Colonic mucosa (tissue), 4 donors: Measurements from ENCODE around the gene ANKRD37. TPM values are rescaled to one million over a fixed set of nuclear protein-coding genes. Genes with fewer than 3 reads are reported as not detected.

Experiments used
- DNase-seq: peaks from one replicate; pipeline ENCODE4 v3.0.0-alpha.2; 2020
- H3K27ac ChIP-seq: fragments of 200-600 bp; one replicate; pipeline ENCODE4 v1.8.0; 2021
- H3K27me3 ChIP-seq: fragments of 200-600 bp; one replicate; pipeline ENCODE4 v1.8.0; 2021
- H3K36me3 ChIP-seq: fragments of 200-600 bp; one replicate; pipeline ENCODE4 v1.8.0; 2021
- H3K4me1 ChIP-seq: fragments of 200-600 bp; one replicate; pipeline ENCODE4 v1.8.0; 2021; ENCODE audit warnings: mild to moderate bottlenecking
- H3K4me3 ChIP-seq: fragments of 200-600 bp; one replicate; pipeline ENCODE4 v1.8.0; 2021
- H3K9ac ChIP-seq, 2 donors: one replicate each; pipeline ENCODE4 v1.7.0; 2013; ENCODE audit warnings: control low read depth in 2 of 2, low read depth in 2 of 2, low read length in 2 of 2
- H3K9me3 ChIP-seq: fragments of 200-600 bp; one replicate; pipeline ENCODE4 v1.8.0; 2021
- CTCF ChIP-seq: fragments of 200-600 bp; IDR thresholded peaks from one replicate; pipeline ENCODE4 v1.8.0; 2022; ENCODE audit warnings: antibody characterized with exemption, mild to moderate bottlenecking
- intact Hi-C: fragments of 100-400 bp; cut with DNase I; formaldehyde crosslinking; loops from one replicate; pipeline ENCODE4 v1.14.1; 2022
- total RNA-seq, 2 donors: library from RNA; stranded (reverse); fragmentation: NEBNext Ultra II Directional in 1 of 2; extraction: Animal tissue kit (Norgen Biotek cat#: 25700) in 1 of 2; gene quantifications; one replicate each; pipeline ENCODE4 v1.2.1, GENCODE V29; 2021
- donor health status: healthy.
- donor health status: DM: no; HTN: no; CAD: no.
- donor health status: DM: no; HTN: no; CAD: no.

ANKRD37 gene
- 10 to 100 TPM; 12.7 to 17.3 TPM for total RNA-seq

- Histone ChIP-seq H3K4me1 (no peaks in the 10 kb centered on the region), H3K4me3 (peak within 1 kb of the TSS; percentile 61), H3K36me3 (no peaks in the 10 kb centered on the region), H3K9me3 (no peaks in the 10 kb centered on the region), H3K27ac (peak within 1 kb of the TSS; percentile 100), H3K27me3 (no peaks in the 10 kb centered on the region), H3K9ac (peak within 1 kb of the TSS; percentile 95 to 97)
- intact Hi-C loops, result loop anchor here (10.0 kb wide), 1 partner anchor 192 kb away; the partner anchor contains the start of genes CFAP97 and SNX25
- DNase-seq, result peak; percentile 57
- no peak for TF ChIP-seq CTCF
These were observed at the start of gene ANKRD37 for GRCh38 chr4:185396724-185397385. Gene ANKRD37, plus strand, starts transcription at chr4:185396841. Its CDS starts 83 bp downstream, at chr4:185396924.

- no peak for DNase-seq
- intact Hi-C loops, result no loop called here
- H3K9me3 ChIP-seq, result no peaks in the 10 kb centered on the region
- H3K27me3 ChIP-seq, result no peaks in the 10 kb centered on the region
- no peak overlapping the region for H3K27ac ChIP-seq
- H3K9ac ChIP-seq, result no peak overlapping the region
- TF ChIP-seq CTCF, result no peak
- no peaks in the 10 kb centered on the region for H3K36me3 ChIP-seq
- no peak overlapping the region for H3K4me3 ChIP-seq
- no peaks in the 10 kb centered on the region for H3K4me1 ChIP-seq
These were observed 49.6 kb upstream of the ANKRD37 start for GRCh38 chr4:185346975-185347601.

- Histone ChIP-seq H3K9ac (no peak overlapping the region), H3K9me3 (no peaks in the 10 kb centered on the region), H3K27ac (no peak overlapping the region), H3K4me1 (no peaks in the 10 kb centered on the region), H3K27me3 (no peaks in the 10 kb centered on the region), H3K36me3 (no peaks in the 10 kb centered on the region), H3K4me3 (no peak overlapping the region)
- DNase-seq, result no peak
- intact Hi-C loops, result no loop called here
- TF ChIP-seq CTCF, result no peak
These were observed 45.0 kb upstream of the ANKRD37 start for GRCh38 chr4:185351691-185352090.

- H3K27me3 ChIP-seq, result no peaks in the 10 kb centered on the region
- TF ChIP-seq CTCF, result no peak
- no peaks in the 10 kb centered on the region for H3K4me1 ChIP-seq
- no peaks in the 10 kb centered on the region for H3K36me3 ChIP-seq
- H3K27ac ChIP-seq, result no peak overlapping the region
- intact Hi-C loops, result no loop called here
- no peak for DNase-seq
- H3K4me3 ChIP-seq, result no peak overlapping the region
- H3K9me3 ChIP-seq, result no peaks in the 10 kb centered on the region
- H3K9ac ChIP-seq, result no peak overlapping the region
These were observed 44.4 kb upstream of the ANKRD37 start for GRCh38 chr4:185352202-185352601.

GRCh38 chr4:185352741-185353140 lies 43.9 kb upstream of the ANKRD37 start:
- intact Hi-C loops, result no loop called here
- Histone ChIP-seq H3K9me3 (no peaks in the 10 kb centered on the region), H3K36me3 (no peaks in the 10 kb centered on the region), H3K27ac (no peak overlapping the region), H3K4me1 (no peaks in the 10 kb centered on the region), H3K4me3 (no peak overlapping the region), H3K27me3 (no peaks in the 10 kb centered on the region), H3K9ac (no peak overlapping the region)
- no peak for TF ChIP-seq CTCF
- DNase-seq, result no peak
